SKM-1 (cell line): ENCODE data around the gene PLXNA2.

Source experiments
- DNase-seq: peaks from one replicate; lab custom pipeline; 2025; ENCODE audit not compliant: unreplicated experiment; lab: John Stamatoyannopoulos, UW

PLXNA2 gene

DNA sequence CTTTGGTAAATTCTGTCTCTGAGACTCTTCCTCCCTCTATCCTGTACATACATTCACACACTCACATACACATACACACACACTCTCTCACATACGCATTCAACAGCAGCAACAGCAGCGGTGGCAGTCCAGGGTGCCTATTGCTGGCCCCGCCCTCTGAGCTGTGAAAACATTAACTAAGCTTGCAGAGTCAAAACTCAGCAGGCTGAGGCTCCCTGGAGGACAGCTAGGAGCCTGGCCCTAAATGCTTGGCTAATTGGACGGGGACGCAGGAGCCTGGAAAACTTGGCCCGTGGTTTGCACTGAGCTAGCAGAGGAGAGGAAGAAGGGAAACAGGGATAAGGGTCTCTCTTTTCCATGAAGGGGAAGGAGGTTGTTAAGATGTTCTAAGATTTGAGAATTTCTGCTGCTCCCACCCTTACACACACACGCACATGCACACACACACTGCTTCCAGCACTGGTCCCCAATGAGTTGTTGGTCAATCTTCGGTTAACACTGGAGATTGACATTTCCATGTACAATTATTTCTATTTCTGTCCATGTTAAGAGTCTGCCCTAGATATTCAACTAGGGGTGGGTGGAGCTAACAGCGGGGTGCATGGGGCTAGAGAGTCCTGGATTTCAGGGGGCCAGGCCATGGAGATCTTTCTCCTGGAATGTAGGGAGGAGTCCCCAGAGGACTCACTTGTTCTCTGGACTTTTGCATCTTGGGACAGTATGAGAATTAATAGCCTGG is 94.2 kb downstream of the PLXNA2 start:
- DNase-seq = no peak

DNA sequence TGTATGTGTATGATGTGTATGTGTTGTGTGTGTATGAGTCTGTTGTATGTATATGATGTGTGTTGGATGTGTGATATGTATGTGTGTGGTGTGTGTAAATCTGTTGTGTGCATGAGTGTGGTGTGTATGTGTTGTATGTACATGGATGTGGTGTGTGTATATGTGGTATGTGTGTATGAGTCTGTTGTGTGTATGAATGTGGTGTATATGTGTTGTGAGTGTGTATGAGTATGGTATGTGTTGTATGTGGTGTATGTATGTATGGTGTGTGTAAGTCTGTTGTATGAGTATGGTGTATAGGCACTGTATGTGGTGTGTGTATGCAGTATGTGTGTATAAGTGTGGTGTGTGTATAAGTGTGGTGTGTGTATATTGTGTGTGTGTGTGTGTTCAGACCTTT is 95.0 kb downstream of the PLXNA2 start:
- no peak for DNase-seq

DNA sequence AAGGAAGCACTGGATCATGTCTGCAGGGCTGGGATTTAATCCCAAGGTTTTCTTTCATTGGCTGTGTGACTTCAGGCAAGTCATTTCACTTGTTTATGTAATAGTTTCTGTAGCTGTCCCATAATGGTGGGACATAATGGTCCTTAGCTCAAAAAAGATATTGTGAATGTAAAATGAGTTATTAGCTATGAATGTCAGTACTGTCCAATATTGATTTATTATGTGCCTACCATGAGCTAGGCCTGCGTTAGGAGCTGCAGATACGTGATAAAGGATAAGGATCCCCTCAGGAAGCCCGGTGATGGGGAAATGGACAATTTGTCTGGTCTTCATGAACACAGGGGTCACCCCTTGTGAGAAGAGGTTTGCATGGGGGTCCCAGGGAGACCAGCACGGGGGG is 95.8 kb downstream of the PLXNA2 start:
- DNase-seq = no peak

DNA sequence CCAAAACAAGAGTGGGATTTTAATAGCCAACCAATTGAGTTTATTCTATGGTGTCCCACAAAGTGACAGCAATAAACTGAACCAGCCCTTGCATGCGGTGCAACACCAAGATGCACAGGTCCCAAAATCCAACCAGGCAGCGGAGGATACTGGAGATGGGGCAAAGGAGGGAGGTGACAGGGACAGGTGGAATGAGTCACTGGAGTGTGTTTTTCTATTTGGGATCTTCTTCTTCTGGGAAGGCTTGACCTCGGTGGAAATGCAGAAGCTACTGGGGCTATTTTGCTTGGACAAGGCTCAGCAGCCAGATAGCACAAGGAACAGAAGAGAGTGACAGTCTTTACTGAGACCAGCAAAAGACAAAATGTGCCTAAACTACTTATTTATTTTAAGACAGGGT is 97.5 kb downstream of the PLXNA2 start:
- DNase-seq = no peak

DNA sequence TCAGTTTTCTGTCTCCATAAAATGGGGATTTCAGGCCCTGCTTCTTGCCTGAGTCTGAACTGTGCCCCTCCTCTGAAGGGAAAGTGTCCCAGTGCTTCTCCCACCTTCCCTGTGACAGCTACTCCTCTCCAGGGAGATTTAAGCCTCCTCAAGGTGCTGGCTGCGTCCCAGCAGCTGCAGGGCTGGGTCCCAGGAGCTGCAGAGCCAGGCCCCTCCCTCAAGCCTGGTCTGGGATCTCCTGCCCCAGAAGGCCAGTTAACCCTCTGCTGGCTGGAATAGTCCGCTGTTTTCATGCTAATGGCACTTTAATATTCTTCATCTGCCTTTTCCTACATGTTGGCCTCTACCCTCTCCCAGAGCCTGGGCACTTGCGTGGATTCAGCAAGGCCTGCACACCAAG is 99.0 kb downstream of the PLXNA2 start:
- no peak for DNase-seq

DNA sequence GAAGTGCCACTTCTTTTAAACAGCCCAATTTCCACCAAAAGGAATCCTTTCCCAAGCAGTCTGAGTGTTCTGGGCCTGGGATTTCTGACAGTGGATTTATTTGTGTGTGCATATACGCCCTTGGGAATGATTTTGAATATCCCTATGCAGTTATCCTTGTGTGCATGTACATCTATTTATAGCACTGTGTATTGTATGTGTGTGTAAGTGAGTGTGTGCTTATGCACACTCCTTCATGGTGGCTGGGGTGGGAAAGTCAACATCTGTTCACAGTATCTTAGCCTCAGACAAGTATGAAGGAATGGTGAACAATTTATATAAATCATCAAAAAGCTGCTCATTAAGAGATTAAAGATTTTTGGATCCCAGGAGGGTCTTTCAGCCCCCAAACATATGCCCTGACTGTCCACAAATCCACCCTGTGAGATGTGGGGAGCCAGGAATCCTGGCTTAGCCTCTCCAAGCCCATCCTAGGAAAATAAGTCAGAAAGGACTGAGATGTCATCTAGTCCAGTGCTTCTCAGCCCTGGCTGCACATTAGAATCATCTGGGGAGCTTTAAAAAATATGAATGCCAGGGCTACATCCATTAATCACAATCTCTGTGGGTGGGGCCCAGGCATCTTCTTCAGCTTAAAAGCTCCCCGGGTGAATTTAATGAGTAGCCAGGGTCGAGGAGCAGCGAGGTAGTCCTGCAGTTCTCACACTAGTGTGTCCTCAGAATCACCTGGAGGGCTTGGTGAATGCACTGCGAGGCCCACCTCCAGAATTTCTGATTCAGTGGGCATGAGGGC is 101.4 kb downstream of the PLXNA2 start:
- DNase-seq = no peak

DNA sequence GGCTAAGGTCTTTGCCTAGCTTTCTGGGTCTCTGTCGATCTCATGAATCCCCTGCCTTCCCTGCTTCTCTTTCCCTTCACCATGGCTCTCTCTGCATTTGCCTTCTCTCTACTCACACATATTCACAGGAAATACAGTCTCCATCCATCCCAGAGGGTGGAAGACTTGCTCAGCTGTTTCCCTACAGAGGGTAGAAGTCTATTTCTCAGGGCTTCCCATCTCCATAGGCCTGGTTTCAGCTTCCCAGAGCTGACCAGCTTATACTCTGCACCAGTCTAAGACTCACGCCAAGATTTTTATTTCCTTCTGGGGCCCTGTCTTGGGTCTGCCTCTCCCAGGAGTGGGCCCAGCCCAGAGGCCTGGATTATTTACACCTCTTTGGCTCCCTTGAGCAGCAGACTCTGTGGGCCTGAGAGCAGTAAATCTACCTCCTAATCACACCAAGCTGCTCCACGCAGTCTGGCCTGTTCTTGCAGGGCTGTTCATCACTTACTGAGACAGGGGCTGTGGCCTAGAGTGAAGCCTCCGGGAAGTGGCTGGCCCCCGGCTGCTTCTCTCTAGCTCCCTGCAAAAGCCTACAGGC is 102.5 kb downstream of the PLXNA2 start:
- no peak for DNase-seq

DNA sequence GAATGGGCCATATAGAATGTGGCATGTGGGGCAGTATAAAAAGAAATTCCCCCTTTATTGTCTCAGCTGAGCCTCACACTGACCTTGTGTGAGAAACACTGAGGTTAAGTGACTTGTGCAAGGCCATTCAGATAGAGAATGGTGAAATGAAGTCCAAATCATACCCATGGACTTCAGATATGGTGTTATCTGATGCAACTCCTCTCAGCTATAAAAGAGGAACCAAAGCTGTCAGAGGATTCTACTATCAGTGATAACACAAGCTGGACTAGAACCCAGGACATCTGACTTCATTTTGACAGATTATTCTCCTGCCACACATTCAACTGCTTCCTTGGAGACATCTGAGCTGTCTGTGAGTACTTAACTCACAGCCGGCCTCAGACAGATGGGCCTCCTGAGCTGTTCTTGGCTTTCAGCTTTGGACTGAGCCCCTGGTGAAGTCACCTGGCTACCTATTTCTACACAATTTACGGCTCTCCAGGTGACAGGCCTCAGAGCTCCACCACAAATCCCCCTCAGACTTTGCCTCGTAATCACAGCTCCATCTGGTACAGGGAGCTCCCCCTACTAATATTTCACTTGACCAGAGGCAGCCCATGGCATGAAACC is 104.6 kb downstream of the PLXNA2 start:
- peak; percentile 41 for DNase-seq

DNA sequence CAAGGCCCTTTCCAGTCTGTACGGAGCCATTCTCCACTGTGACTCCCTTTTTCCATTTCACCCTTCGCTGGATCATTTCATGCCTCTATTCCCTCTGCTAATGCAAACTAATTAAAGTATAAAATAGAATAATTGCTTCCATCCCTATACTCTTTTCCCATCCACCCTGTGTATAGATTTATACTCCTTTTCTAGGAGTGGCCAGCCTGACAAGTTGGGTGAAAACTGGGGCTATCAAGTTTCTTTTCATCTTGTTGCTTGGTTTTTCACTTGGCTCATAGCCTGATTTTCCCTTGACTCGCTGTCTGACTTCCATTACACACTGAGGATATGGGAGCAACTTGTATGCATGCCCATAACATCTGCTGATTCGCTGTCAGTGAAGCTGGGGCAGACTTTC is 107.0 kb downstream of the PLXNA2 start:
- no peak for DNase-seq

DNA sequence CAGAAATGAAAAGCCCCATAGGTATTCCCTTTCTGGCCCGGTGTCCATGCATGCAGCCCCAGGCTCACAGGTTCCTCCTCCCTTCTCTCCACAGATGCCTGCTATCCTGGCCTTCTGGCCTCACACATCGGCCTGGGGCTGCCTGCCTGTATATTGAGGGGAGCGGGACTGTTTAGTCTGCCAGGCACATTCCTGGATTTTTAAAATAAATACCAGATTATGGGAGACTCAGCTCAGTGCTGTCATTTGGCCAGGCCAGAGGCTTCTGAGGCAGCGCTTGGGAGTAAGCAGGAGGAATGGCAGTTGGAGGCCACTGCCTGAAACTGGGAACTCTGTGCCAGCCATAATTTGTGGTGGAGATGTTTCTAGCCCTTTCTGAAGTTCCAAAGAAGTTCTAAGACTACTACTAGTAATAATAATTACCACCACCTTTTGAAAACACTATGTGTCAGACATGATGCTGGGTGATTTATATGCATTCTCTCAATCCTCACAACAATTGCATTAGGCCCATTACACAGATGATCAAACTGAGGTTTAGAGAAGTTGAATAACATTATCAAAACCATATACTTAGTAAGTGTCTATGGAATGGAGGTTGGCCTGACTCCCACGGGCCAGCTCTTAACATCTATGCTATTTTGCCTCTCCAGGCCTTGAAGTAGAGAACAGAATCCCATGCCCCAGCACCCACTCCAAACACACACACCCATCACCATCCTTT is 107.6 kb downstream of the PLXNA2 start:
- DNase-seq = no peak

DNA sequence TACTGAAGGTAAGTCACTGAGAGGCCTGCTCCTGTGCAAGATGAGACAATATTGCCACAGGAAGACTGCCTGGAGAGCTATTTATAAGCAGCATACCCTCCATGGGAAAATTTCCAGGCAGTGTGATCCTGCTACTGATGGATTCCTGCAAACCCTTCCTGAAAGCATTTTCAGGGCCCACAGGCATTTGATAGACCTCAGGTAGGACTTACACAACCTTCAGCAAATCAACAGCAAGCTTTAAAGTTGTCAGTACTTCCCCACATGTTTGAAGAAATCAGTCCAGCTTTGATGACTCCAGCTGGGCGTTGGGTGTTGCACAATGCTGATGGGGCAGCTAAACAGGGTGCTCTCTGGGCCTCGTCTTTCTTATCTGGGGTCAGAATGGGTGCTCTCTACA is 108.8 kb downstream of the PLXNA2 start:
- DNase-seq = peak; percentile 76

DNA sequence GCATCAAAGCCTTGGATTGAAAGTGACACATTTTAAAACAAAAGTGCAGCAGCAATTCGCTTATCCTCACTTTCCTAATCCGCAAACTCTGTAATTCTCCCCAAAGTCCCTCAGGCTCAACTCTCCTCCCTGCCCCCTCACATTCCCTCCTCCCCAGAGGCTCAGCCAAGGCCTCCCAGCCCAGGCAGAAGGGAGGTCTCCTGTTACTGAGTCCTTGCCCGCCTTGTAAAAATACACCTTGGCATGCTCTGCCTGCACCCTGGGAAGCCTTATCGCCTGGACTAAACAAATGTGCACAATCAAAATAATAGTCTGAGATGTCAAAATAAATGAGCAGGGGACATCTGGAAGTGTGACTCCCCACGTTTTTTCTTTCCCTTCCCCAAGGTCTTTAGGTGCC is 109.7 kb downstream of the PLXNA2 start:
- DNase-seq = no peak

DNA sequence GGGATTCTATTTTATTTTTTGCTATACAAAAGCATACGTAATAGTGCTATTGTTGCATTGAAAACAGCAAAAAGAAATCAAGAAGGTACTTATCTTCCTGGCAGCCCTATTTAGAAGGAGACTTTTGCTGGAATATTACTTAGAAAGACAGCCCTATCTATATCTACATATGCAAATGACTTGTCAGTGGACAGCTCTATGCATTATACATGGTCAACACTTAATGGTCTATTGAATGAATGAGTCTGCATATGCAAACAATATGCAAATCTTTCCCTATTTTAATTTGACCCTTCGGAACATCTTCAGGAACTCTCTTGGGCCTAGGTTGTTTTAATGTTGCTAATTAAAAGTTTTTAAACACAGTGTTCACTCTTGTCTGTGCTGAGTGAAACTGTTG is 110.8 kb downstream of the PLXNA2 start:
- DNase-seq = no peak

DNA sequence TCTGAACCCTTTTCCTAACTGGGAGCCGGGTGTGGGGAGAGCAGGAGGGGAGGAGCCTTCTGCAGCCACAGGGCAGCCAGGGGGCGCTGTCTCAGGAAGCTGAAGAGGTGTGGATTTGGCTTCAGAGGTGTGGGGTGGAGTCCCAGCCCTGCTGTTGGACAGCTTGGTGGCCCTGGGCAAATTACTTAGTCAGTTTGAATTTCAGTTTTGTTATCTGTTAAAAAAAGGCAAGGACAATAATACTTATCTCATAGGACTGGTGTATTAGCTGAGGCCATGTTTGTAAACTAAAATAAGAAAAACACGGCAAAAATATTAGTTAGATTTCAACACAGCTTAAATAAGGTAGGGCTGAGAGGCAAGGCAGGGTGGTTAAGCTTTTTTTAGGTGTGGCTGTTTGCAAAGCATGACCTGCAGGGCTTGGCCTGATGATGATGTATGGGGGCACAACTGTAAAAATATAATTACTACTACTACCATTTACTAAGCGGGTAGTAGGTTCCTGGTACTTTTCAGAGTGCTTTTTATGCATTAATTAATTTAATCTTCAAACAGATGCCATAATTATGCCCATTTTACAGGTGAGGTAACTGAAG is 111.8 kb downstream of the PLXNA2 start:
- DNase-seq = peak; percentile 75

DNA sequence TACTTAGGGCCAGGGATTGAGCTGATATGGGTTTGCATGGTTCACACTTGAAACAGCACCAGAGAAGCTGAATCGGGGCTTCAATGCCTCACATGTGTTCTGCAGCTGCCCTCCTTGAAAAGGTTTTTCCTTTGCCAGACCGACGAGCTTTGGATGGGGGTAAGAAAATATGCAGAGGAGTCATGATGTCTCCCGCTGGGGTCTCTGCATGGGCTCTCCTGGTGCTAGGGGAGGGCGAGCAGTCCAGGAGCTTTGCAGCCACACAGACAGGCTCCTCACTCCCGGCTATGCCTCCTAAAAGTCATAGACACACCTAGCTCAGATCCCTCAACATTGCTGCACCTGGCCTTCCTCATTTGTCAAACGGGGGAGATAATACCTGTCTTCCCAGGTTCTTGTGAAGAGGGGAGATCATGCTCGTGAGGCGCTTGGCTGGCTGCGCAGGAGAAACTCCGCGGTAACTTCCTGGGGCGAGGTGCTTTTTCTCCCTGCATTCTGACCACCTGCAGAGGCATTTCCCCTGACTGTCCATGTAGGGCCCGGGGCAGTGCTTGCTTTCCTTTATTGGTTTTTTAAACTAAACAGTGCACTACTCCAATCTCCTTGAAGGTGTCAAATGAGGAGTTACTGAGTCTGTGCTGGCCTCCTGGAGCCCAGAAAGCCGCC is 112.4 kb downstream of the PLXNA2 start:
- no peak for DNase-seq

DNA sequence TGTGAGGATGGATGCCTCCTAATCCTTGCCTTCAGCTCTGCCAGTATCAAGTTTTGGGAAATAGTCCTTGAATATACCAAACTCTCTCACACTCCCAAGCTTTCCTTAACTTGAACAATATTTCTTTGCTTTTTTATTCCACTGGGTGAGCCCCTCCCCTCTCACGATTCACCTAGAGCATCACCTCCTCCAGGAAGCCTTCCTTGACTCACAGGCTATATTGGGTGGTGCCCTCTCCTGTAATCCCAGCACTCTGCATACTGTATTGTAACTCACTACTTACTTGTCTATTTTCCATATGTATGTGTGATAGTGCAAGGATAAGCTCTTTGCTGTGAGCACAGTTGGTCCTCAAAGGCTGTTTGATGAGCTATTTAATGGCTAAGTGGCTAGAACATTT is 114.7 kb downstream of the PLXNA2 start:
- DNase-seq = no peak

DNA sequence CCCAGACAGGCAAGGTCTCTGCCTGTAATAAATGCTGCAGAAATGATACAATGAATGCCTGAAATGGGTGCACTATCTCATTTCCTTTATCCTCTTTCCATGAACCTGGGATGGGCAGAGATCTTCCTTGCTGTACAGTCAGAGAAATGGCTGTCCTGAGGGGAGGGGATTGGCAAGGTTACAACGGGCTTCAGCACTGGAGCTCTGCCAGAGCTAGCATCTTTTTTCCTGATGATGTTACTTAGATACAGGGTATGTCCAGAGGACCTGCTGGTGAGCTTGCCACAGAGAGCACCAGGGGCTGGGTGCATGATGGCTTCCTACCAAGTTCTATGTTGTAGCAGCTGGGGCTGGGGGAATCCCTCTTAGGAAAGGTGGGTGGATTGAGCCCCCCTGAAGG is 115.1 kb downstream of the PLXNA2 start:
- DNase-seq = no peak

DNA sequence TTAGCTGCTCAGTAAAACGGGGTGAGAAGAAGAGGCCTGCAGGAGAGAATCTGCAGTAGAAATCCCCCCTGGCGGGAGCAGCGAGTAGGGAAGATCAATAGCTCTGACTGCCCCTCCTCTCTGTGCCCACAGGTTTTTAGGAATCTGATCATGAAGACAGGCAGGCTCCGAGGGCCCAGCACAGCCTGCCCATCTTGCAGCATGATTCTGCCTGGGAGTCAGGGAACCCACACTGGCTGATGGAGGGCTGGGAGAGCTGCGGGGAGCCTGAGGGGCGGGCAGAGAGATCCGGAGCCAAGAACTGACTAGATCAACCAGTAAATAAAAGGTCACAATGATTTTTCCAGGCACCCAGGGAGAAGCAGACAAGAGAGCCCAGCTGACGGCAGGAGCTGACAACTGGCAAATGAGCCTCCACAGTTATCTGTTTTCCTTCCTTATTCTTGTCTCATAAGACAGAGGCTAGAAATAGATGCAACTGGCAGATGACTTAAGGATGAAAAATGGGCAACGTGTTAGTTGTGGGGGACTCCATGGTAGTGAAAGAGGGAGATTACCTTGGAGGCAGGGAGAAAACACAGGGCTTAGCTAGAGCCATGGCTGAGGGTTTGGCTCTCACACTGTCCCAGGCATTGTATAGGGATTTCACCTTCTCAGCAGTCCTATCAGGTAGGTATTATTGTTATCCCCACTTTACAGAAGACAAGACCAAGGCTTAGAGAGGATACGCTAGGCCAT is 116.2 kb downstream of the PLXNA2 start:
- DNase-seq = no peak

DNA sequence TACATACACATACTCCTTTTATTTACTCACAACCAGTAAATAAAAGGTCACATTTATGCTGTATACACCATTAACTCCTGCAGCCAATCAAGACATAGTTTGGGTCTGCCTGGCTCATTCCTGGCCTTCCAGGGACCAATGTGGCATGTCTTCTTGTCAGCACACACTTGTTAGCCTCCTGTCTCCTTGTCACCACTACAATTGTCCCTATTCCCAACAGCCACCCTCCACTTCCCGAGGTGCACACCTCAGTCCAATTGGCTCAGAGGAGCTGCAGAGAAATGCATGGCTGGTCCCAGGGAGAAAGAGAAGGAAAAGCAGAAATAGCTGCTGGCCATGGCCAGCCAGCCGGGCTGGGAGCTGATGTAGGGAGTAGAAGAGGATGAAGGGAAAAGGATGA is 116.9 kb downstream of the PLXNA2 start:
- DNase-seq = no peak

DNA sequence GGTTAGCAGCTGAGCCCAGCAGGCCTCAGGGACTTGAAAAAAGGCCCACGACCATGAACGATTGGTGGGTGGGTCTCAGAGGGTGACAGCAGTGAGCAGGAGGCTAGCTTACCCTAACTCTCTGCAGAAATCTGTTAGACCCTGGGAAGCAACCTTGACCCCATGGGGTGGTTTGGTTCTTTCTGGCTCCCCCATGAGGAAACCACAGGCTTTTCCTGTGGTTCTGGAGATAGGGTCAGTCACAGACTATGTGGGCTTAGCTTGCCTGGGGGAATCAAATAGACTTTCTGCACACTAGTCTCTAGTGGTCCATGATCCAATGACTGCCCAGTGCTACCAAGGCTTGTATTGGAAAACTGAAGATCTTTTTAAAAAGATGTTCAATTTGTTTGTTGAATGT is 118.1 kb downstream of the PLXNA2 start:
- no peak for DNase-seq
